HEK293 (cell line): ENCODE measurements around the gene TMEM203.

Source experiments
- CTCF ChIA-PET: fragments of 350-600 bp; formaldehyde crosslinking; extraction: SDS; loops from one replicate; lab custom pipeline; 2021; ENCODE audit warnings: antibody characterized with exemption; lab: Yijun Ruan, JAX
- POLR2A ChIA-PET: fragments of 300-600 bp; formaldehyde crosslinking; extraction: SDS; loops from one replicate; lab custom pipeline; 2020; ENCODE audit warnings: antibody characterized with exemption, inconsistent platforms; lab: Yijun Ruan, JAX
- H3K27ac ChIP-seq: fragments of 200-500 bp; sonication (Bioruptor generic); 2 replicates; pipeline ENCODE4 v1.5.1; 2014; ENCODE audit warnings: low read depth, low read length, control low read depth, inconsistent platforms; ENCODE audit errors: extremely low read depth
- H3K36me3 ChIP-seq, 2 experiments: fragments of 200-500 bp in 1 of 2; sonication (Bioruptor generic) in 1 of 2; 1 replicate in 1 of 2; 2 replicates in 1 of 2; pipeline ENCODE4 v1.5.1; 2014 to 2017; ENCODE audit warnings: inconsistent platforms in 2 of 2, low read length in 2 of 2; ENCODE audit not compliant: control insufficient read depth in 2 of 2, insufficient read depth in 1 of 2
- H3K4me1 ChIP-seq: fragments of 200-500 bp; sonication (Bioruptor generic); 2 replicates; pipeline ENCODE4 v1.5.1; 2014; ENCODE audit warnings: mild to moderate bottlenecking, low read length, inconsistent platforms; ENCODE audit not compliant: control insufficient read depth, insufficient read depth
- H3K4me3 ChIP-seq: 2 replicates; pipeline ENCODE4 v1.5.1; 2011; ENCODE audit warnings: low read depth, mild to moderate bottlenecking, control low read depth, low read length, moderate library complexity
- H3K9me3 ChIP-seq: fragments of 200-500 bp; sonication (Bioruptor generic); 2 replicates; pipeline ENCODE4 v1.5.1; 2014; ENCODE audit warnings: low read depth, low read length, inconsistent platforms; ENCODE audit not compliant: control insufficient read depth, insufficient read depth
- EGR2 ChIP-seq: fragments of 450-650 bp; formaldehyde crosslinking; IDR thresholded peaks from 2 replicates; pipeline ENCODE4 v1.5.1; 2016; ENCODE audit warnings: low read depth, missing biosample characterization, missing genetic modification characterization
- GFI1B ChIP-seq: fragments of 450-650 bp; formaldehyde crosslinking; IDR thresholded peaks from 2 replicates; pipeline ENCODE4 v1.5.1; 2016; ENCODE audit warnings: missing biosample characterization, missing genetic modification characterization
- KLF16 ChIP-seq: fragments of 450-650 bp; formaldehyde crosslinking; IDR thresholded peaks from 2 replicates; pipeline ENCODE4 v1.5.1; 2017; ENCODE audit warnings: missing biosample characterization, missing genetic modification characterization
- KLF8 ChIP-seq: fragments of 450-650 bp; formaldehyde crosslinking; IDR thresholded peaks from 2 replicates; pipeline ENCODE4 v1.5.1; 2016; ENCODE audit warnings: missing biosample characterization, missing genetic modification characterization
- RBAK ChIP-seq: fragments of 450-650 bp; formaldehyde crosslinking; IDR thresholded peaks from 2 replicates; pipeline ENCODE4 v1.5.1; 2016; ENCODE audit warnings: missing biosample characterization, missing genetic modification characterization
- REPIN1 ChIP-seq: fragments of 450-650 bp; formaldehyde crosslinking; IDR thresholded peaks from 2 replicates; pipeline ENCODE4 v1.5.1; 2017; ENCODE audit warnings: missing biosample characterization, missing genetic modification characterization, low read depth
- SALL2 ChIP-seq: fragments of 450-650 bp; formaldehyde crosslinking; IDR thresholded peaks from 2 replicates; pipeline ENCODE4 v1.5.0; 2017; ENCODE audit warnings: missing biosample characterization, mild to moderate bottlenecking, missing genetic modification characterization, borderline replicate concordance
- ZBTB20 ChIP-seq: fragments of 450-650 bp; formaldehyde crosslinking; IDR thresholded peaks from 2 replicates; pipeline ENCODE4 v1.5.1; 2016; ENCODE audit warnings: missing biosample characterization, missing genetic modification characterization
- ZBTB8A ChIP-seq: fragments of 450-650 bp; formaldehyde crosslinking; IDR thresholded peaks from 2 replicates; pipeline ENCODE4 v1.5.1; 2016; ENCODE audit warnings: missing biosample characterization, missing genetic modification characterization
- ZFP37 ChIP-seq: fragments of 450-650 bp; formaldehyde crosslinking; IDR thresholded peaks from 2 replicates; pipeline ENCODE4 v1.5.1; 2016; ENCODE audit warnings: missing biosample characterization, missing genetic modification characterization
- ZFP41 ChIP-seq: fragments of 450-650 bp; formaldehyde crosslinking; IDR thresholded peaks from 2 replicates; pipeline ENCODE4 v1.5.1; 2016; ENCODE audit warnings: missing biosample characterization, missing genetic modification characterization, borderline replicate concordance
- ZNF146 ChIP-seq: fragments of 450-650 bp; formaldehyde crosslinking; IDR thresholded peaks from 2 replicates; pipeline ENCODE4 v1.5.1; 2016; ENCODE audit warnings: missing biosample characterization, missing genetic modification characterization
- ZNF175 ChIP-seq: fragments of 450-650 bp; formaldehyde crosslinking; IDR thresholded peaks from 2 replicates; pipeline ENCODE4 v1.5.1; 2016; ENCODE audit warnings: missing biosample characterization, missing genetic modification characterization
- ZNF24 ChIP-seq: fragments of 450-650 bp; formaldehyde crosslinking; IDR thresholded peaks from 2 replicates; pipeline ENCODE4 v1.5.1; 2016; ENCODE audit warnings: missing biosample characterization, missing genetic modification characterization
- ZNF311 ChIP-seq: fragments of 450-650 bp; formaldehyde crosslinking; IDR thresholded peaks from 2 replicates; pipeline ENCODE4 v1.5.1; 2017; ENCODE audit warnings: missing biosample characterization, missing genetic modification characterization, borderline replicate concordance
- ZNF391 ChIP-seq: fragments of 450-650 bp; formaldehyde crosslinking; IDR thresholded peaks from 2 replicates; pipeline ENCODE4 v1.5.1; 2016; ENCODE audit warnings: low read depth, missing biosample characterization, missing genetic modification characterization, borderline replicate concordance
- ZNF394 ChIP-seq: fragments of 450-650 bp; formaldehyde crosslinking; IDR thresholded peaks from 2 replicates; pipeline ENCODE4 v1.5.1; 2016; ENCODE audit warnings: missing biosample characterization, missing genetic modification characterization, mild to moderate bottlenecking, moderate library complexity, borderline replicate concordance
- ZNF561 ChIP-seq: fragments of 450-650 bp; IDR thresholded peaks from 2 replicates; pipeline ENCODE4 v1.5.1; 2018; ENCODE audit warnings: missing biosample characterization, missing genetic modification characterization, borderline replicate concordance
- ZNF600 ChIP-seq: fragments of 450-650 bp; formaldehyde crosslinking; IDR thresholded peaks from 2 replicates; pipeline ENCODE4 v1.5.1; 2016; ENCODE audit warnings: missing biosample characterization, missing genetic modification characterization
- ZNF660 ChIP-seq: fragments of 450-650 bp; IDR thresholded peaks from 2 replicates; pipeline ENCODE4 v1.5.1; 2018; ENCODE audit warnings: missing biosample characterization, mild to moderate bottlenecking, missing genetic modification characterization
- ZNF670 ChIP-seq: fragments of 450-650 bp; formaldehyde crosslinking; IDR thresholded peaks from 2 replicates; pipeline ENCODE4 v1.5.1; 2016; ENCODE audit warnings: missing biosample characterization, missing genetic modification characterization, low read depth
- ZNF747 ChIP-seq: fragments of 450-650 bp; formaldehyde crosslinking; IDR thresholded peaks from 2 replicates; pipeline ENCODE4 v1.5.1; 2016; ENCODE audit warnings: missing biosample characterization, missing genetic modification characterization
- ZNF76 ChIP-seq: fragments of 450-650 bp; formaldehyde crosslinking; IDR thresholded peaks from 2 replicates; pipeline ENCODE4; 2016; ENCODE audit warnings: low read depth, missing biosample characterization, missing genetic modification characterization, borderline replicate concordance
- ZNF792 ChIP-seq: fragments of 450-650 bp; formaldehyde crosslinking; IDR thresholded peaks from 2 replicates; pipeline ENCODE4 v1.5.1; 2016; ENCODE audit warnings: missing biosample characterization, missing genetic modification characterization
- ZSCAN30 ChIP-seq: fragments of 450-650 bp; IDR thresholded peaks from 2 replicates; pipeline ENCODE4 v1.5.1; 2018; ENCODE audit warnings: missing biosample characterization, mild to moderate bottlenecking, missing genetic modification characterization, moderate library complexity
- TF ChIP-seq, protein P1 (sequence below): fragments of 450-650 bp; formaldehyde crosslinking; IDR thresholded peaks from 2 replicates; pipeline ENCODE4 v1.5.1; 2016; ENCODE audit warnings: missing biosample characterization, missing genetic modification characterization, borderline replicate concordance
- TF ChIP-seq, protein P2 (sequence below): fragments of 450-650 bp; formaldehyde crosslinking; IDR thresholded peaks from 2 replicates; pipeline ENCODE4 v1.5.1; 2016; ENCODE audit warnings: missing biosample characterization, missing genetic modification characterization
- TF ChIP-seq, protein P3 (sequence below): fragments of 450-650 bp; formaldehyde crosslinking; optimal IDR thresholded peaks from 2 replicates; pipeline ENCODE3; 2016; ENCODE audit warnings: missing biosample characterization, mild to moderate bottlenecking, missing genetic modification characterization

The TMEM203 gene

DNA sequence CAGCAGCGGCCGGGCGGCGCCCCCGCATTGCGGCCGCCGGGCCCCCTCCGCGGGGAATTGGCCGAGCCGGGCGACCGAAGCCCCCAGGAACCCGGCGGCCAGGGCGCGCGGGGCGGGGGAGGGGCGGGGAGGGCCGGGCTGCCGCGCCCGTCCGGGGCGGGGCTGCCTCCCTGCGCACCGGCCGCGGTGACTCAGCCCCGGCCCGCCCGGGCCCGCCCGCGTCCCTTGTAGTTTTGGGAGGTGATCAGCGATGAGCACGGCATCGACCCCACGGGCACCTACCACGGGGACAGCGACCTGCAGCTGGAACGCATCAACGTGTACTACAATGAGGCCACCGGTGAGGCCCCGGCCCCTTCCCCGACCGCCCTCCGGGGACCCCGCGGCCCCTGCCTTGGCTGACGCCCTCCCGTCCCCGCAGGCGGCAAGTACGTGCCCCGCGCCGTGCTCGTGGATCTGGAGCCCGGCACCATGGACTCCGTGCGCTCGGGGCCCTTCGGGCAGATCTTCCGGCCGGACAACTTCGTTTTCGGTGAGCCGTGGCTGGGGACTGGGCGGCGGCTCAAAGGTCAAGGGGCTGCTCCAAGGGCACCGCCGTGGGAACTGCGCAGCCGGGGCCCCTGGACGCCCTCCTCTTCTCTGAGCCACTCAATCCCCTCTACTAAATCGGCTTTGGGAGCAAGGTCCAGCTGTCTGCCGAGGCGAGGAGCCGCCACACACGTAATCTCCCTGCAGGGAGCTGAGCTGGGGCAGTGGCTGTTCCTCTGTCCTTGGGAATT is 36.2 kb upstream of the TMEM203 start (continued):
- TF ChIP-seq ZNF391 (tag by site-specific recombination) (0 out of 2 replicates have a peak, but pooled peaks have one; percentile 34), GFI1B (tag by site-specific recombination) (no peak), ZNF660 (0 out of 2 replicates have a peak, but pooled peaks have one; percentile 2), ZBTB8A (peak; percentile 39), SALL2 (tag by site-specific recombination) (no peak), ZNF670 (no peak), REPIN1 (tag by site-specific recombination) (no peak), ZNF600 (no peak), ZNF76 (tag by site-specific recombination) (no peak), ZNF747 (tag by site-specific recombination) (no peak), ZBTB20 (peak; percentile 57), ZNF175 (tag by site-specific recombination) (no peak), ZNF792 (tag by site-specific recombination) (no peak), ZFP37 (tag by site-specific recombination) (0 out of 2 replicates have a peak, but pooled peaks have one; percentile 38), RBAK (tag by site-specific recombination) (no peak)
- TF ChIP-seq, protein P1, sequence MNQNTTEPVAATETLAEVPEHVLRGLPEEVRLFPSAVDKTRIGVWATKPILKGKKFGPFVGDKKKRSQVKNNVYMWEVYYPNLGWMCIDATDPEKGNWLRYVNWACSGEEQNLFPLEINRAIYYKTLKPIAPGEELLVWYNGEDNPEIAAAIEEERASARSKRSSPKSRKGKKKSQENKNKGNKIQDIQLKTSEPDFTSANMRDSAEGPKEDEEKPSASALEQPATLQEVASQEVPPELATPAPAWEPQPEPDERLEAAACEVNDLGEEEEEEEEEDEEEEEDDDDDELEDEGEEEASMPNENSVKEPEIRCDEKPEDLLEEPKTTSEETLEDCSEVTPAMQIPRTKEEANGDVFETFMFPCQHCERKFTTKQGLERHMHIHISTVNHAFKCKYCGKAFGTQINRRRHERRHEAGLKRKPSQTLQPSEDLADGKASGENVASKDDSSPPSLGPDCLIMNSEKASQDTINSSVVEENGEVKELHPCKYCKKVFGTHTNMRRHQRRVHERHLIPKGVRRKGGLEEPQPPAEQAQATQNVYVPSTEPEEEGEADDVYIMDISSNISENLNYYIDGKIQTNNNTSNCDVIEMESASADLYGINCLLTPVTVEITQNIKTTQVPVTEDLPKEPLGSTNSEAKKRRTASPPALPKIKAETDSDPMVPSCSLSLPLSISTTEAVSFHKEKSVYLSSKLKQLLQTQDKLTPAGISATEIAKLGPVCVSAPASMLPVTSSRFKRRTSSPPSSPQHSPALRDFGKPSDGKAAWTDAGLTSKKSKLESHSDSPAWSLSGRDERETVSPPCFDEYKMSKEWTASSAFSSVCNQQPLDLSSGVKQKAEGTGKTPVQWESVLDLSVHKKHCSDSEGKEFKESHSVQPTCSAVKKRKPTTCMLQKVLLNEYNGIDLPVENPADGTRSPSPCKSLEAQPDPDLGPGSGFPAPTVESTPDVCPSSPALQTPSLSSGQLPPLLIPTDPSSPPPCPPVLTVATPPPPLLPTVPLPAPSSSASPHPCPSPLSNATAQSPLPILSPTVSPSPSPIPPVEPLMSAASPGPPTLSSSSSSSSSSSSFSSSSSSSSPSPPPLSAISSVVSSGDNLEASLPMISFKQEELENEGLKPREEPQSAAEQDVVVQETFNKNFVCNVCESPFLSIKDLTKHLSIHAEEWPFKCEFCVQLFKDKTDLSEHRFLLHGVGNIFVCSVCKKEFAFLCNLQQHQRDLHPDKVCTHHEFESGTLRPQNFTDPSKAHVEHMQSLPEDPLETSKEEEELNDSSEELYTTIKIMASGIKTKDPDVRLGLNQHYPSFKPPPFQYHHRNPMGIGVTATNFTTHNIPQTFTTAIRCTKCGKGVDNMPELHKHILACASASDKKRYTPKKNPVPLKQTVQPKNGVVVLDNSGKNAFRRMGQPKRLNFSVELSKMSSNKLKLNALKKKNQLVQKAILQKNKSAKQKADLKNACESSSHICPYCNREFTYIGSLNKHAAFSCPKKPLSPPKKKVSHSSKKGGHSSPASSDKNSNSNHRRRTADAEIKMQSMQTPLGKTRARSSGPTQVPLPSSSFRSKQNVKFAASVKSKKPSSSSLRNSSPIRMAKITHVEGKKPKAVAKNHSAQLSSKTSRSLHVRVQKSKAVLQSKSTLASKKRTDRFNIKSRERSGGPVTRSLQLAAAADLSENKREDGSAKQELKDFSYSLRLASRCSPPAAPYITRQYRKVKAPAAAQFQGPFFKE (tag by site-specific recombination), result no peak
- TF ChIP-seq, protein P2, sequence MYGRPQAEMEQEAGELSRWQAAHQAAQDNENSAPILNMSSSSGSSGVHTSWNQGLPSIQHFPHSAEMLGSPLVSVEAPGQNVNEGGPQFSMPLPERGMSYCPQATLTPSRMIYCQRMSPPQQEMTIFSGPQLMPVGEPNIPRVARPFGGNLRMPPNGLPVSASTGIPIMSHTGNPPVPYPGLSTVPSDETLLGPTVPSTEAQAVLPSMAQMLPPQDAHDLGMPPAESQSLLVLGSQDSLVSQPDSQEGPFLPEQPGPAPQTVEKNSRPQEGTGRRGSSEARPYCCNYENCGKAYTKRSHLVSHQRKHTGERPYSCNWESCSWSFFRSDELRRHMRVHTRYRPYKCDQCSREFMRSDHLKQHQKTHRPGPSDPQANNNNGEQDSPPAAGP (tag by site-specific recombination), result peak; percentile 21; the same call in 1 of the 2 replicates
- TF ChIP-seq, all 188 proteins: peak for 21

DNA sequence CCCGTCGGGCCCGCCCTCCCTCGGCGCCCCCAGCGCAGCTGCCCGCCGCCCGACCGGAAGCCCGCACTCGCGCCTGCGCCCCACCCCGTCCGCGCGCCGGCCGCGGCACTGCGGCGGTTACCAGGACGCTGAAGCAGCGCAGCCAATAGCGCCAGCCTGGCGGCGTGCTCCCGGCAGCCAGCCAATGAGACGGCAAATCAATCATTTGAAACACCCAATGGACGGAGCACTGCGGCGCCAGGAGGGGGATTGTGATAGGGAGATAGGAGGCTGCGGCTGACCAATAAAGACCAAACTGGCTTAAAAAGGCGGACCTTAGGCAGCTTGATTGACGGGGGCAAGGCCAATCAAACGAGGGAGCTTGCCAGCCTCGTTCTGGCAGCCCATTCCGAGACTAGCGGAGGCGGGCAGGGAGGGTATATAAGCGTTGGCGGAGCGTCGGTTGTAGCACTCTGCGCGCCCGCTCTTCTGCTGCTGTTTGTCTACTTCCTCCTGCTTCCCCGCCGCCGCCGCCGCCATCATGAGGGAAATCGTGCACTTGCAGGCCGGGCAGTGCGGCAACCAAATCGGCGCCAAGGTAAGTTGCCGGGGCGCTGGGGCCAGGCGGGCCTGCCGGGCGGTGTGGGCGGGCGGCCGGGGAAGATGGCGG is 35.5 kb upstream of the TMEM203 start, which contains the start of gene TUBB4B:
Gene TUBB4B (plus strand): TSS at position 447 of the 649 bp plus-strand sequence. CDS start 74 bp downstream, at position 521.
- Histone ChIP-seq H3K4me1 (peaks cover 6% of the 10 kb centered on the region; the same call in 1 of the 2 replicates), H3K36me3 (peaks cover 0 to 32% of the 10 kb centered on the region in 2 experiments; a peak in 1 of 3 replicates), H3K27ac (peak within 1 kb of the TSS; percentile 93), H3K4me3 (peak within 1 kb of the TSS; percentile 83), H3K9me3 (no peaks in the 10 kb centered on the region)
- CTCF ChIA-PET, result interaction anchor here (0.6 to 1.7 kb wide), 10 partner anchors 8 to 205 kb away, joined by 3 to 11 read pairs (median 3); partner anchors contain the start of genes CYSRT1, LRRC26, NELFB and NPDC1
- POLR2A ChIA-PET, result interaction anchor here (0.6 to 11.5 kb wide), 82 partner anchors 13 to 514 kb away, joined by 3 to 336 read pairs (median 5); partner anchors contain the start of genes ANAPC2, ARRDC1, CLIC3 and CYSRT1
- TF ChIP-seq ZNF146 (tag by site-specific recombination), result peak; percentile 17; the same call in 1 of the 2 replicates
- peak; percentile 84; the same call in 1 of the 2 replicates for TF ChIP-seq ZFP41 (tag by site-specific recombination)
- TF ChIP-seq ZSCAN30, result peak; percentile 69
- TF ChIP-seq ZNF394, result peak; percentile 49; the same call in 1 of the 2 replicates
- peak; percentile 83 for TF ChIP-seq KLF8 (tag by site-specific recombination)
- TF ChIP-seq ZNF561 (tag by site-specific recombination), result peak; percentile 36; the same call in 1 of the 2 replicates
- TF ChIP-seq, protein P3, sequence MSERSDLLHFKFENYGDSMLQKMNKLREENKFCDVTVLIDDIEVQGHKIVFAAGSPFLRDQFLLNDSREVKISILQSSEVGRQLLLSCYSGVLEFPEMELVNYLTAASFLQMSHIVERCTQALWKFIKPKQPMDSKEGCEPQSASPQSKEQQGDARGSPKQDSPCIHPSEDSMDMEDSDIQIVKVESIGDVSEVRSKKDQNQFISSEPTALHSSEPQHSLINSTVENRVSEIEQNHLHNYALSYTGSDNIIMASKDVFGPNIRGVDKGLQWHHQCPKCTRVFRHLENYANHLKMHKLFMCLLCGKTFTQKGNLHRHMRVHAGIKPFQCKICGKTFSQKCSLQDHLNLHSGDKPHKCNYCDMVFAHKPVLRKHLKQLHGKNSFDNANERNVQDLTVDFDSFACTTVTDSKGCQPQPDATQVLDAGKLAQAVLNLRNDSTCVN (tag by site-specific recombination), result peak; percentile 23
- no peak for TF ChIP-seq ZNF311 (tag by site-specific recombination)
- 0 out of 2 replicates have a peak, but pooled peaks have one; percentile 28 for TF ChIP-seq ZNF24 (tag by site-specific recombination)
- TF ChIP-seq EGR2 (tag by site-specific recombination), result peak; percentile 70
- TF ChIP-seq KLF16 (tag by site-specific recombination), result peak; percentile 89
- peak; percentile 34; the same call in 1 of the 2 replicates for TF ChIP-seq ZNF76 (tag by site-specific recombination)
